SU-DHL-6 (cell line): Measurements from ENCODE around the gene NGB.

Experiments used
- EZH2phosphoT487 ChIP-seq: fragments of 200-600 bp; sonication (generic), shearing (Covaris generic); conservative IDR thresholded peaks from 2 replicates; pipeline ENCODE4 v1.6.1; 2018; ENCODE audit warnings: mild to moderate bottlenecking, antibody characterized with exemption, low read length, moderate library complexity, mixed read lengths
- TF ChIP-seq, protein P1 (sequence below): fragments of 200-600 bp; sonication (generic); IDR thresholded peaks from one replicate; pipeline ENCODE4 v1.5.1; 2017; ENCODE audit warnings: antibody characterized with exemption, mild to moderate bottlenecking, low read length, moderate library complexity; ENCODE audit not compliant: insufficient read depth, poor library complexity, severe bottlenecking

DNA sequence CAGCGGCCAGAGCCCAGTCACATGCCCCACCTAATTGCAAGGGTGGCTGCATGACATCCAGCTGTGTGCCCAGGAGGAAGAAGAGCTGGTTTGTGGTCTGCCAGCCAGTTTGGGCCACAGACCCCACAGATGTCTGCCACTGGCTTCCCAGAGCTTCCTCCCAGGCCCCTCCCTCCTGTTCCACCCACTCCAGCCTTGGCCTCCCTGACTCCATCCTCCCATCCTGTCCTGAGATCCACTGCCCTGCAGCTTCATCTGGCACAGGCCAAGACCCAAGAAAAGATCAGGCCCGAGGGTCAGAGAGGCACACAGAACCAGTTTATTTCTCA is 5.9 kb downstream of the NGB start:
- TF ChIP-seq, protein P1, sequence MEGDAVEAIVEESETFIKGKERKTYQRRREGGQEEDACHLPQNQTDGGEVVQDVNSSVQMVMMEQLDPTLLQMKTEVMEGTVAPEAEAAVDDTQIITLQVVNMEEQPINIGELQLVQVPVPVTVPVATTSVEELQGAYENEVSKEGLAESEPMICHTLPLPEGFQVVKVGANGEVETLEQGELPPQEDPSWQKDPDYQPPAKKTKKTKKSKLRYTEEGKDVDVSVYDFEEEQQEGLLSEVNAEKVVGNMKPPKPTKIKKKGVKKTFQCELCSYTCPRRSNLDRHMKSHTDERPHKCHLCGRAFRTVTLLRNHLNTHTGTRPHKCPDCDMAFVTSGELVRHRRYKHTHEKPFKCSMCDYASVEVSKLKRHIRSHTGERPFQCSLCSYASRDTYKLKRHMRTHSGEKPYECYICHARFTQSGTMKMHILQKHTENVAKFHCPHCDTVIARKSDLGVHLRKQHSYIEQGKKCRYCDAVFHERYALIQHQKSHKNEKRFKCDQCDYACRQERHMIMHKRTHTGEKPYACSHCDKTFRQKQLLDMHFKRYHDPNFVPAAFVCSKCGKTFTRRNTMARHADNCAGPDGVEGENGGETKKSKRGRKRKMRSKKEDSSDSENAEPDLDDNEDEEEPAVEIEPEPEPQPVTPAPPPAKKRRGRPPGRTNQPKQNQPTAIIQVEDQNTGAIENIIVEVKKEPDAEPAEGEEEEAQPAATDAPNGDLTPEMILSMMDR, result no peak
- TF ChIP-seq EZH2phosphoT487, result no peak
